AG04450 (cell line): ENCODE measurements around the gene LIPC. TPM values are rescaled to one million over a fixed set of nuclear protein-coding genes. Genes with fewer than 3 reads are reported as not detected.

Experiments
- CTCF ChIA-PET: fragments of 300-600, 350-600 bp; formaldehyde crosslinking; extraction: SDS; loops from one replicate; lab custom pipeline; 2022; ENCODE audit warnings: antibody characterized with exemption, inconsistent platforms; lab: Charles Lee
- POLR2A ChIA-PET: fragments of 350-600 bp; formaldehyde crosslinking; extraction: SDS; loops from one replicate; lab custom pipeline; 2021; ENCODE audit warnings: antibody characterized with exemption, inconsistent platforms; lab: Yijun Ruan, JAX
- DNase-seq: peaks from one replicate; pipeline ENCODE4 v3.0.0-alpha.2; 2011; ENCODE audit warnings: low read depth, low spot score
- H3K27ac ChIP-seq: one replicate; pipeline ENCODE4 v1.5.1; 2012; ENCODE audit warnings: low read depth, low read length, control low read depth
- H3K27me3 ChIP-seq: one replicate; pipeline ENCODE4 v1.6.0; 2012; ENCODE audit warnings: low read length; ENCODE audit not compliant: control insufficient read depth, insufficient read depth
- H3K4me3 ChIP-seq: 2 replicates; pipeline ENCODE4 v1.5.1; 2011; ENCODE audit warnings: mild to moderate bottlenecking, low read depth, low read length, control low read depth
- H3K9me3 ChIP-seq: 2 replicates; pipeline ENCODE4 v1.5.1; 2012; ENCODE audit warnings: low read length; ENCODE audit not compliant: control insufficient read depth, insufficient read depth
- polyA plus RNA-seq: library from polyadenylated mRNA; depleted of rRNA; stranded (reverse); fragments of >200 nt; gene quantifications from 2 replicates; pipeline ENCODE4 v1.2.3, GENCODE V29; 2011
- TF ChIP-seq, protein P1 (sequence below): IDR thresholded peaks from 2 replicates; pipeline ENCODE4 v1.5.1; 2011; ENCODE audit warnings: low read depth, low read length, control low read depth, inconsistent platforms

The LIPC gene
- polyA plus RNA-seq, 1 experiment = 0.82 TPM

DNA sequence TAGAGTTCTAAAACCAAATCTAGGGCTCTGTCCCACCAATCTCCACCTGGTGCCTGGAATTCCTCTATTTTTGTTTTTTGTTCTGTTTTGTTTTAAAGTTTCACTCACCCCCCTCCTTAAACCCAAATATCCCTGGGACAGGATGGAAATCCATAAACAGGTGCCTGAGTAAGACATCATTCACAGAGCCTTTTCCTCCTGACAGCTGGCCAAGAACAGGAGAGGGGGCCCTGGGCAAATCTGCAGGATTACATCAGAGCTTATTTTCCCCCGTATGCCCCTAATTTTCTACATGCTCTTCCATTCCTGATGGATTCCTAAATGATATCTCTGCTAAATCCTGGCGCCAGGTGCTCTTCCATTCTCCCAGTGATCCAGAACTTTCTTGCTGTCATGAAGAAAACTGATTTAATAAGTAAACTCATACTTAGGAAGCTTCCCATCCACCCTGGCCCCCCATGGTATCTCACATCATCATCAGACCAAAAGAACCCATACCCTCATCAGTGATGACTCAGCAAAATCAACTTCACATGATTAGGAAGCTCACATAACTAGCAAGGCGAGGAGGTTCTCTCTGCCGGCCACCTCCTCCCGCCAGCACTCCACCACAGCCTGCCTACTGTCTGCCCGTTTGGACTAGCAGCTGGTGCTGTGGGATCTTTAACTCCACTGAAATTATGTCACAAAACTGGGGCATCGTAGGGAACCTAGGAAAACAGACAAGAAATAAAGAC is 61.0 kb downstream of the LIPC start:
- no peaks in the 10 kb centered on the region for H3K27me3 ChIP-seq
- no peak overlapping the region for H3K27ac ChIP-seq
- TF ChIP-seq, protein P1, sequence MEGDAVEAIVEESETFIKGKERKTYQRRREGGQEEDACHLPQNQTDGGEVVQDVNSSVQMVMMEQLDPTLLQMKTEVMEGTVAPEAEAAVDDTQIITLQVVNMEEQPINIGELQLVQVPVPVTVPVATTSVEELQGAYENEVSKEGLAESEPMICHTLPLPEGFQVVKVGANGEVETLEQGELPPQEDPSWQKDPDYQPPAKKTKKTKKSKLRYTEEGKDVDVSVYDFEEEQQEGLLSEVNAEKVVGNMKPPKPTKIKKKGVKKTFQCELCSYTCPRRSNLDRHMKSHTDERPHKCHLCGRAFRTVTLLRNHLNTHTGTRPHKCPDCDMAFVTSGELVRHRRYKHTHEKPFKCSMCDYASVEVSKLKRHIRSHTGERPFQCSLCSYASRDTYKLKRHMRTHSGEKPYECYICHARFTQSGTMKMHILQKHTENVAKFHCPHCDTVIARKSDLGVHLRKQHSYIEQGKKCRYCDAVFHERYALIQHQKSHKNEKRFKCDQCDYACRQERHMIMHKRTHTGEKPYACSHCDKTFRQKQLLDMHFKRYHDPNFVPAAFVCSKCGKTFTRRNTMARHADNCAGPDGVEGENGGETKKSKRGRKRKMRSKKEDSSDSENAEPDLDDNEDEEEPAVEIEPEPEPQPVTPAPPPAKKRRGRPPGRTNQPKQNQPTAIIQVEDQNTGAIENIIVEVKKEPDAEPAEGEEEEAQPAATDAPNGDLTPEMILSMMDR = no peak
- ChIA-PET CTCF (no interaction called here), POLR2A (interaction anchor here (0.7 kb wide), 1 partner anchor 132 kb away, joined by 4 read pairs; no protein-coding TSS in a partner anchor)
- no peak overlapping the region for H3K4me3 ChIP-seq
- no peak for DNase-seq
- H3K9me3 ChIP-seq = peaks cover 15% of the 10 kb centered on the region

DNA sequence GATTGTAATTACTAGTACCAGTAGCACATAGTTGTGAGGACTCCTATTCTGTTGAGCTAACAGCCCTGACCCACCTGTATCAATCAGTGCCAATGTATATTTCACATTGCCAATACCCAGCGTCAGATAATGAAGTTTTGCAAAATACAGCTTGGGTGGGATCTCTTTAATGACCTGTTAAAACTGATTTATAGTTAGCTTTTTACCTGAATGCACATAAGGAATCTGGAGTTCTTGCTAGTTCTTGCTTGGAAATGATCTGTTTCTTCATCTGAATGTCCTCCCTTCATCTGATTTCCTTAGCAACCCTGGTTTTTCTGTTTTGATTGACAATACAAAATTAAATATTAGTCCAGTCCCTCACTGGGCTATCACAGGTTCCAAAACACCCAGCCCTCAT is 62.8 kb downstream of the LIPC start:
- CTCF ChIA-PET = no interaction called here
- POLR2A ChIA-PET = no interaction called here
- H3K27me3 ChIP-seq = no peaks in the 10 kb centered on the region
- no peak overlapping the region for H3K27ac ChIP-seq
- H3K9me3 ChIP-seq = peaks cover 11% of the 10 kb centered on the region
- TF ChIP-seq, protein P1 = no peak
- H3K4me3 ChIP-seq = no peak overlapping the region
- DNase-seq = no peak

DNA sequence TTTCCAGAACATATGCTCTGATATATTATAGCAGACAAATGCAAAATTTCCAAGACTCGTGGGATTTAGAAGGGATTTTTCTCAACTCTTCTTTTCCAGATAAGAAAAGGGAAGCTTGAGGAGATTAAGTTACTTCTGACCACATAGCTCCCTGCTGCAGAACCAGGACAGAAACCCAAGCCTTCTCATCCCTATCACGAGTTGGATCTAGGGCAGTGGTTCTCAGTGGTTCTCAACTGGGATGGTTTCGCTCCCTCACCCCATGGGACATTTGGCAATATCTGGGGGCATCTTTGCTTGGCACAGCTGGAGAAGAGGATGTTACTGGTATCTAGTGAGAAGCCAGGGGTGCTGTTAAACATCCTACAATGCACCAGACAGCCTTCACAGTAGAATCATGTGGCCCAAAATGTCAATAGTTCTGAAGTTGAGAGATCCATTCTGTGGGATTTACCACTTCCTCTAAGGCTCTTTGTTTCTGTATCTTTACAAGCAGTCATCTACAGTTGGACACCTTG is 64.2 kb downstream of the LIPC start:
- ChIA-PET POLR2A (interaction anchor here (0.6 kb wide), 1 partner anchor 26 kb away, joined by 4 read pairs; no protein-coding TSS in a partner anchor), CTCF (interaction anchor here (0.7 kb wide), 2 partner anchors 51 to 268 kb away, joined by 3 to 4 read pairs; no protein-coding TSS in a partner anchor)
- H3K4me3 ChIP-seq = no peak overlapping the region
- H3K9me3 ChIP-seq = no peaks in the 10 kb centered on the region
- H3K27me3 ChIP-seq = no peaks in the 10 kb centered on the region
- no peak for DNase-seq
- TF ChIP-seq, protein P1 = no peak
- no peak overlapping the region for H3K27ac ChIP-seq

DNA sequence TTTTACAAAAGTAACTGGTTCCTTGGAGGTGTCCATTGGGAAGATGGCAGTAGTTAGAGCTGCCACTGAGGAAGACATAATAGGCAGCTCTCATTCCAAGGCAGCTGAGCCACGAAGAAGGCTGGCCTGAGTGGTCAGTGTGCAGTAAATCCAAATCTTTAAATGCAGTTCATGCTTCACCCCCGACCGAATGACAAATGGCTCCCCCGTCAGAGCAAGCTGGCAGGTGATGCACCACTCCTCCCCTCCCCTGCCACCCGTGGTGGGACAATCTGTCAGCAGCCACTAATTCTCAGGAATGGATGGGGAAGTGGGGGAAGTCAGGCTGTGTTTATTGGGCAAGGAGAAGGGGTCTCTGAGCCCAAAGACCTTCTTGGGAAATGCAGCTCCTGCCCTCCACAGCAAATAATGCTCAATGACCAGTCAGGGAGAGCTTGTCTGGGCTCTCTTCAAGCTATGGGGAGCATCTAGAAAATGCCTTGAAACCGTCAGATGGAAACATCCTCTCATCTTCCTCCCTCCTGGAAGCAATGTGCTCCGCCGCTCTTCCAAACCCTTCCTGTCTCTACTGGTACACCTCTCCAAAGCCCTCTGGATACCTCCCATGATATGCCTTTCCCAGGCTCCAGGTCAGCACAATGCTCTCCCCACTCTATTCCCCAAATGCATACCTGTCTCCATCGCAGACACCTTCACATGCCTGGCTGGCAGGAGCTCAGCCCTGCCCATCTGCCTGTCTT is 65.4 kb downstream of the LIPC start:
- ChIA-PET POLR2A (no interaction called here), CTCF (no interaction called here)
- H3K27ac ChIP-seq = no peak overlapping the region

More for the DNA sequence above, 65.4 kb downstream of the LIPC start:
- DNase-seq = no peak
- TF ChIP-seq, protein P1 = no peak
- Histone ChIP-seq H3K4me3 (no peak overlapping the region), H3K27me3 (no peaks in the 10 kb centered on the region), H3K9me3 (no peaks in the 10 kb centered on the region)
